ENCODE results near the gene TIGD3. TPM values are rescaled to one million over a fixed set of nuclear protein-coding genes. Genes with fewer than 3 reads are reported as not detected.

TIGD3 gene
- total and polyA plus RNA-seq, 4 donors: 0.08 to 0.33 (median 0.17) TPM; not detected in 1

- no peaks in the 10 kb centered on the region for H3K27me3 ChIP-seq (ENCODE audit: control insufficient read depth in 4 of 4, insufficient read depth in 4 of 4, low read length in 3 of 4)
- H3K4me3 ChIP-seq (ENCODE audit: low read depth in 1 of 3, low read length in 3 of 3): no peak overlapping the region
- H3K36me3 ChIP-seq (ENCODE audit: control insufficient read depth in 4 of 4, insufficient read depth in 3 of 4, low read depth in 1 of 4, low read length in 3 of 4): peaks cover 2 to 26% (median 11%) of the 10 kb centered on the region in 4 donors
- H3K9ac ChIP-seq (ENCODE audit: low read depth in 1 of 2, low read length in 2 of 2): no peak overlapping the region
- DNase-seq (ENCODE audit: low spot score): no peak
- H3K27ac ChIP-seq (ENCODE audit: low read depth in 1 of 2, low read length in 2 of 2): peak overlapping the region in 1 of 2 donors; percentile 47
- H3K4me1 ChIP-seq (ENCODE audit: control insufficient read depth in 4 of 4, insufficient read depth in 4 of 4, low read length in 3 of 4): peaks cover 0 to 4% (median 0%) of the 10 kb centered on the region in 4 donors
- no peaks in the 10 kb centered on the region for H3K9me3 ChIP-seq (ENCODE audit: control insufficient read depth in 4 of 4, low read length in 3 of 4)
- TF ChIP-seq EGR1 (IDR thresholded peaks at IDR 0.05; ENCODE audit: low read depth in 2 of 2): no peak
- TF ChIP-seq HNF4A (conservative IDR thresholded peaks at IDR 0.05): no peak
- no peak for TF ChIP-seq ATF3 (IDR thresholded peaks at IDR 0.05)
- TF ChIP-seq FOXA1 (IDR thresholded peaks at IDR 0.05): no peak
- no peak for TF ChIP-seq MAX (IDR thresholded peaks at IDR 0.05)
- 72% methylated on average over 12 of the region's 12 CpGs for WGBS
Observed at GRCh38 chr11:65403607-65404121, 49.1 kb downstream of the TIGD3 start.

- Histone ChIP-seq H3K9ac (ENCODE audit: low read depth in 1 of 2, low read length in 2 of 2) (no peak overlapping the region), H3K4me1 (ENCODE audit: control insufficient read depth in 4 of 4, insufficient read depth in 4 of 4, low read length in 3 of 4) (peaks cover 0 to 4% (median 0%) of the 10 kb centered on the region in 4 donors), H3K27ac (ENCODE audit: low read depth in 1 of 2, low read length in 2 of 2) (peak overlapping the region in 1 of 2 donors; percentile 47), H3K27me3 (ENCODE audit: control insufficient read depth in 4 of 4, insufficient read depth in 4 of 4, low read length in 3 of 4) (no peaks in the 10 kb centered on the region), H3K36me3 (ENCODE audit: control insufficient read depth in 4 of 4, insufficient read depth in 3 of 4, low read depth in 1 of 4, low read length in 3 of 4) (peaks cover 2 to 29% (median 13%) of the 10 kb centered on the region in 4 donors), H3K4me3 (ENCODE audit: low read depth in 1 of 3, low read length in 3 of 3) (no peak overlapping the region), H3K9me3 (ENCODE audit: control insufficient read depth in 4 of 4, low read length in 3 of 4) (no peaks in the 10 kb centered on the region)
- TF ChIP-seq GABPA (IDR thresholded peaks at IDR 0.05 in 1 of 2, conservative IDR thresholded peaks at IDR 0.05 in 1 of 2) (no peak), SP1 (IDR thresholded peaks at IDR 0.05) (no peak), ATF3 (IDR thresholded peaks at IDR 0.05) (no peak), RAD21 (IDR thresholded peaks at IDR 0.05) (no peak), FOXA2 (IDR thresholded peaks at IDR 0.05) (no peak), EGR1 (IDR thresholded peaks at IDR 0.05; ENCODE audit: low read depth in 2 of 2) (no peak), RXRA (IDR thresholded peaks at IDR 0.05) (no peak), TAF1 (conservative IDR thresholded peaks at IDR 0.05) (no peak), YY1 (IDR thresholded peaks at IDR 0.05) (no peak), FOXA1 (IDR thresholded peaks at IDR 0.05) (no peak), HNF4A (conservative IDR thresholded peaks at IDR 0.05) (no peak)
- 87% methylated on average over 13 of the region's 13 CpGs for WGBS
- no peak for DNase-seq (ENCODE audit: low spot score)
Observed at GRCh38 chr11:65404210-65404609, 49.7 kb downstream of the TIGD3 start.

- no peak for TF ChIP-seq SP1 (IDR thresholded peaks at IDR 0.05)
- TF ChIP-seq MAX (IDR thresholded peaks at IDR 0.05): no peak
- TF ChIP-seq REST (IDR thresholded peaks at IDR 0.05): no peak
- Histone ChIP-seq H3K4me1 (ENCODE audit: control insufficient read depth in 4 of 4, insufficient read depth in 4 of 4, low read length in 3 of 4) (peaks cover 0 to 4% (median 0%) of the 10 kb centered on the region in 4 donors), H3K36me3 (ENCODE audit: control insufficient read depth in 4 of 4, insufficient read depth in 3 of 4, low read depth in 1 of 4, low read length in 3 of 4) (peaks cover 2 to 31% (median 11%) of the 10 kb centered on the region in 4 donors), H3K9ac (ENCODE audit: low read depth in 1 of 2, low read length in 2 of 2) (no peak overlapping the region), H3K4me3 (ENCODE audit: low read depth in 1 of 3, low read length in 3 of 3) (no peak overlapping the region), H3K9me3 (ENCODE audit: control insufficient read depth in 4 of 4, low read length in 3 of 4) (no peaks in the 10 kb centered on the region), H3K27me3 (ENCODE audit: control insufficient read depth in 4 of 4, insufficient read depth in 4 of 4, low read length in 3 of 4) (no peaks in the 10 kb centered on the region), H3K27ac (ENCODE audit: low read depth in 1 of 2, low read length in 2 of 2) (no peak overlapping the region)
- 94% methylated on average over 24 of the region's 24 CpGs for WGBS
- no peak for DNase-seq (ENCODE audit: low spot score)
Observed at GRCh38 chr11:65404638-65405339, 50.2 kb downstream of the TIGD3 start.

Data from liver (tissue), 9 donors.